Tongue (tissue), 3 donors: Measurements from ENCODE around the gene FAM25G. TPM values are rescaled to one million over a fixed set of nuclear protein-coding genes. Genes with fewer than 3 reads are reported as not detected.

ENCODE experiments used
- DNase-seq: peaks from one replicate; pipeline ENCODE4 v3.0.0-alpha.2; 2015
- small RNA-seq: library from RNA; depleted of rRNA; stranded (forward); fragments of <200 nt; gene quantifications from one replicate; pipeline ENCODE3, GENCODE V24; 2014; ENCODE audit warnings: low replicate concordance
- total RNA-seq: library from RNA; depleted of rRNA; stranded (reverse); fragments of >200 nt; gene quantifications from one replicate; pipeline ENCODE4 v1.2.3, GENCODE V29; 2014

Gene FAM25G
- total RNA-seq, 1 donor from 2014 or later, result not detected

GRCh38 chr10:47447209-47447608, 44.3 kb downstream of the FAM25G start:
- DNase-seq, result no peak

DNA sequence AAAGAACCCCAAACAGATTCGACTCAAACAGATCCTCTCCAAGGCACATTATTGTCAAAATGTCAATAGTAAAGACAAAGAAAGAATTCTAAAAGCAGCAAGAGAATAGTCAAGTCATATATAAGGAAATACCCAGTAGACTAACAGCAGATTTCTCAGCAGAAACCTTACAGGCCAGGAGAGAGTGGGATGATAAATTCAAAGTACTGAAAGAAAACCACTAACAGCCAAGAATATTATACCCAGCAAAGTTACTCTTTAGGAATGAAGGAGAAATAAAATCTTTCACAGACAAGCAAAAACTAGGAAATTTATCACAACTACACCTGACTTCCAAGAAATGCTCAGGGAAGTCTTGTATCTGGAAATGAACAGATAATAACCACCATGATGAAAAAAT, 45.8 kb downstream of the FAM25G start:
- DNase-seq, result no peak

GRCh38 chr10:47444047-47444446, 47.5 kb downstream of the FAM25G start:
- DNase-seq, result no peak

- DNase-seq, result no peak
These were observed 48.4 kb downstream of the FAM25G start for GRCh38 chr10:47443145-47443544.

- DNase-seq, result no peak
These were observed 49.1 kb downstream of the FAM25G start for GRCh38 chr10:47442351-47442750.

DNA sequence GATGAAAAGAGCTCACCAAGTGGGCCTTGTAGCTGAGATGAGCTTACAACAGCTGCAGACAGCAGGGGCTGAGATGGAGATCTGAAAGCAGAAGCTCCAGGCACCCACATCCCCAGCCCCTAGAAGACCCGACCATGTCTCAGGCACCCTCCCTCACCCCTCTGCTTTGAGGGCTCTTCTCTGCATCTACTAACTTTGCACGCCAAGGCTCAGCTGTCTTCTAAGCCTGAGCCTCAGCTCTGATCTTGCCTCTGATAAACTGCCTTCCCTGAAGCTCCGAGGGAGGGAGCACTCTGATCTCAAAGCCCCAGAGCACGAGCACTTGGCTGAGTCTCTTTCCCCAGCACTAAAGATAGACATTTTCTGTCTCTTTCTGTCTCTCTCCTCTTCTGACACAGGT, 49.6 kb downstream of the FAM25G start:
- DNase-seq, result no peak

- DNase-seq, result no peak
These were observed 51.3 kb downstream of the FAM25G start for GRCh38 chr10:47440207-47440606.

GRCh38 chr10:47438857-47439474, 52.5 kb downstream of the FAM25G start:
- DNase-seq, result no peak

Small RNA genes lying within 50 kb of the gene (small RNA-seq; reads per million reads assigned to genes)
- not detected for gene AL591684.3
- gene RNA5SP312, result not detected

Other genes starting within 250 kb of the FAM25G start
- gene GDF10, start 191.5 kb downstream of the FAM25G start, total RNA-seq, result 32.6 TPM
- gene GDF2, start 169.2 kb downstream of the FAM25G start, total RNA-seq, result not detected
- not detected for gene RBP3, start 143.3 kb downstream of the FAM25G start, total RNA-seq
- gene ZNF488, start 107.4 kb downstream of the FAM25G start, total RNA-seq, result 1.4 TPM
- 9.3 TPM for gene ANXA8, start 7.6 kb downstream of the FAM25G start, total RNA-seq
- 2.2 TPM for gene AGAP9, start 31.9 kb upstream of the FAM25G start, total RNA-seq